ENCODE measurements around the gene CYB5D1.
A peak's percentile ranks its signal among the peaks of the same experiment; 100 is the strongest.
"Not testable (repeated sequence)": the region's sequence is repeated elsewhere in the genome, so short reads cannot be mapped to it uniquely, and the experiment has no call there.

The CYB5D1 gene, protein sequence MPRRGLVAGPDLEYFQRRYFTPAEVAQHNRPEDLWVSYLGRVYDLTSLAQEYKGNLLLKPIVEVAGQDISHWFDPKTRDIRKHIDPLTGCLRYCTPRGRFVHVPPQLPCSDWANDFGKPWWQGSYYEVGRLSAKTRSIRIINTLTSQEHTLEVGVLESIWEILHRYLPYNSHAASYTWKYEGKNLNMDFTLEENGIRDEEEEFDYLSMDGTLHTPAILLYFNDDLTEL

DNA sequence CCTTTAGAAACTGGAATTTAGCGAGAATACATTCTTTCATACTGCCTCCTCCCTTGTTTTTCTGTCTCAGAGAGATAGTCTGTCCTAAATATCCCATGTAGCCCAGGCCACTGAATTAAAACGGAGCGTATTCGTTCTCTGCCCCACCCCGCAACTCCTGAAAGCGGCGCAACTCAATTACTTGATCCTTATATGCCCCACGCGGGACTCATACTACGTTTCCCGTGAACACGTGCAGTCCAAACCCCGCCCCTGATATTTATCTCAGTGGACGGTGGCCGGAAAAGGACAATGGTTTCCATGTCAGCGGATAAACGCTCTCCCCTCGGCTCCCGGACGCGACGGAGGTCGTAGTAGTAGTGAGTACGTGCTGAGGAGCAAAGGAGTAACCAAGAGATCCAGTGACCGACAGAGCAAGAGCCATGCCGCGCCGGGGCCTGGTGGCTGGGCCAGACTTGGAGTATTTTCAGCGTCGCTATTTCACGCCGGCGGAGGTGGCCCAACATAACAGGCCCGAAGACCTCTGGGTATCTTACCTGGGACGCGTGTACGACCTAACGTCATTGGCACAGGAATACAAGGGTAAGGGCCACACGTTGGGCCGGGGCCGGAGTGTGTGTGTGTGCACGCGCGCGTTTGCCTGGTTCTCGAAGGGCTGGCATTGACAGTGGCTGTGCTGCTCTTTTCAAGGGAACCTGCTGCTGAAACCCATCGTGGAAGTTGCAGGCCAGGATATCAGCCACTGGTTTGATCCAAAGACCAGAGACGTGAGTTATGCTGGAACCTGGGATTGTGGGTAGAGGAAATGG is at the start of gene CYB5D1:
CYB5D1 (plus strand) TSS at position 291 of the 809 bp plus-strand sequence; CDS start at position 423, 132 bp downstream.
- DNase-seq (ENCODE audit: low read depth in 2 of 2), result peak; percentile 69 to 79

DNA sequence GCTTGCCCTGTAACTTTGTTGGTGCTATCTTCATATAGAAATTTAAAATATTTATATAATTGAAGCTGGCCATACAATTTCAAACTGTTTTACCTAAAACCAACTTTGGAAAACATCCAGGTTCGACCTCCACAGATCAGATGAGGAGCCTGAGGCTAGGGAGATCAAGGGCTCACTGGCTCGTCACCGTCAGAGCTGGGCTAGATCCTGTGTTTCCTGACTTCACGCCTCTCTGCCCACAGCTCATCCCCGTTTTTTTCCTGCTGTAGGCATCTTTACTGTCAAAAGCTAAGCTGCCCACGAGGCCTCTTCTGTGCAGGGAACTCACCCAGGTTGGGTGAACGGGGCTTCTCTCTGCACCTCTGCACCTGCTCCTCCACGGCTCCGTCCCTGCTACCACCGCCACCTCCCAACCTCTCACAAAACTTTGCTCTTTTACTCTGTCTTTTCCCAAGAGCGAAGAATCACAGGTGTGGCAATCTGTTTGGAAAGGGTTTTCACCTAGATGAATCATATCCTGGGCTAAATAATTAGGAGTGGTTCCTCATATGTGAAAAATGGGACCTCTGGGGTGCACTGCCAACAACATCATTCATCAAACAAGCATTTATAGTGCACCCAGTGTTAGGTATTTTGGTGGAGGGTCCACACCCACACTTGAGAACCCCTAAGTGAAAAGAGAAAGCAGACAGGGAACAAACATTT is 48.6 kb upstream of the CYB5D1 start:
- DNase-seq (ENCODE audit: low read depth in 2 of 2), result no peak

DNA sequence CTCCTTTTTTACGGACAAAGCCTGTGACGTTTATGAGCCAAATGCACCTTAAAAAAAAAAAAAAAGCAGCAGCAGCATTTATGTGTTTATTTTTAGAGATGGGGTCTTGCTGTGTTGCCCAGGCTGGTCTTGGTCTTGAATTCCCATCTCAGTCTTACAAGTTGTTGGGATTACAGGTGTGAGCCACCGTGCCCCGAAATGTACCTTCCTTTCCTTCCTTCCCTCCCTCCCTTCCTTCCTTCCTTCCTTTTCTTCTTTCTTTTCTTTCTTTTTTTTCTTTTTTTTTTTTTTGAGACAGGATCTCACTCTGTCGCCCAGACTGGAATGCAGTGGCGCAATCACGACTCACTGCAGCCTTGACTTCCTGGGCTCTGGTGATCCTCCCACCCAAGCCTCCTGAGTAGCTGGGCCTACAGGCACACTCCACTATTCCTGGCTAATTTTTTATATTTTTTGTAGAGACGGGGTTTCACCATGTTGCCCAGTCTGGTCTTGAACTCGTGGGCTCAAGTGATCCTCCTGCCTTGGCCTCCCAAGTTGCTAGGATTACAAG is 47.9 kb upstream of the CYB5D1 start:
- DNase-seq (ENCODE audit: low read depth in 2 of 2), result not testable (repeated sequence)

DNA sequence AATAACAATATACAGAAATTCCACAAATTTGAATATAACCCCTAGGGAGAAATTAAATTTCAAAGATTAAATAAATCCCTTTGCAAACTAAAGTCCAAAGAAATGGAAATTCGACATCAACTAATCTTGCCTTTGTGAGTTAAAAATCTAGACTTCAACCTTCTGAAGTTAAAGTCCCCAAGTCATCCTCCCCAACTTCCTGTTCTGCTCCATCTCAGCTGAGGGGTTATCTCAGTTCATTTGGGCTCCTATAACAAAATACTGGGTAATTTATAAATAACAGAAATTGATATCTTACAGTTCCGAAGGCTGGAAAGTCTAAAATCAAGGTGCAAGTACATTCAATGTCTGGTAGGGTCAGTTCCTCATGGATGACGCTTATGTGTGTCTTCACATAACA is 46.6 kb upstream of the CYB5D1 start:
- DNase-seq (ENCODE audit: low read depth in 2 of 2), result no peak

DNA sequence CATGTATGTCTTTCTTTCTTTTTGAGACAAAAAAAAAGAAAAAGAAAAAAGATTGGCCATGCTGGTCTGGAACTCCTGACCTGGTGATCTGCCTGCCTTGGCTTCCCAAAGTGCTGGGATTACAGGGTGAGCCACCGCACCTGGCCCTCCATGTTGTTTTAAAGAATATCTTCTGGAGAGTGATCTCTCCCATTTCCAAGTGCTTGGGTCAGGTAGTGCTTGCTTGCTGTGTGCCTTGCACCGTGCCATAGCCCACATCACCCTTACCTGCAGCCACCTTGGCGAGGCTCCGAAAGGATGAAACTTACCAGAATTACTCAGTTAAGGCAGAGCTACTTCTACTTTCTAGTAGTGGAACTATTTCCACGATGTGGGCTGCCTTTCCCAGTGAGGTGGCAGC is 42.8 kb upstream of the CYB5D1 start:
- no peak for DNase-seq (ENCODE audit: low read depth in 2 of 2)

DNA sequence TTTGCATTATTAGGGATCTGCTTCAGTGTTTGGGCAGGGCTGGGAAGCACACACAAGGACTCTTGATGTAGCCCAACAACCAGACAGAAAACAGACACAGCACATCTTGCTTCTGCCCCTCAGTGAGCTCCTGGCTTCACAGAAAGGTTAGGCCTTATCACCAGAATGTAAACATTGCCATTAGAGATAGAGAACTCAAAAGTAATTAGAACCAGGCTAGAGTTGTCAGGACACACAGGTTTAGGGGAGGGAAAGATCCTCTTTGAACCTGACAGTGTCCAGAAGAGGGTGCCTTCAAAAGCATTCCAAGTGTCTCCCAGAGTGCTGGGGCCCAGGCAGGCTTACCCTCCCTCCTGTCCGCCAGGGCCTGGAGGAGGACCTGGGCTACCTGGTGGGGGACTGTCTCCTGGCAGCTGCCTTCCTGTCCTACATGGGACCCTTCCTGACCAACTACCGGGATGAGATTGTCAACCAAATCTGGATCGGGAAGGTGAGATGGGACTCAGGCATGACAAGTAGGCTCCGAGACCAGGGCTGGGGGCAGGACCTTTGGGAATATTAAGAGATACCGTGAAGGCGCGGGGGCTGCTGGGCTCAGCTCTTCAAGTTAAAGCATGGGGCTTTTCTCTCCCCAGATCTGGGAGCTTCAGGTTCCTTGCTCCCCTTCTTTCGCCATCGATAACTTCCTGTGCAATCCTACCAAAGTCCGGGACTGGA is 40.7 kb upstream of the CYB5D1 start:
- DNase-seq (ENCODE audit: low read depth in 2 of 2), result no peak

DNA sequence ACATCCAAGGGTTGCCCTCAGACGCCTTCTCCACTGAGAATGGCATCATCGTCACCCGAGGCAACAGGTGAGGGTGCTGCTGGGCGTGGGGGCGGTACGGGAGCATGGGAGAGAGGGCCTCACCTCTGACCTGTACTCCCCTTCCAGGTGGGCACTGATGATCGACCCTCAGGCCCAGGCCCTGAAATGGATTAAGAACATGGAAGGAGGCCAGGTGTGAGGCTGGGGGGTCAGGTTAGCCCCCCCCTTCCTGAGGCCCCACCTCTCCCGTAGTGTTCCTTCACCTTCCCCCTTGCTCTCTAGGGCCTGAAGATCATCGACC is 40.2 kb upstream of the CYB5D1 start:
- DNase-seq (ENCODE audit: low read depth in 2 of 2), result no peak

DNA sequence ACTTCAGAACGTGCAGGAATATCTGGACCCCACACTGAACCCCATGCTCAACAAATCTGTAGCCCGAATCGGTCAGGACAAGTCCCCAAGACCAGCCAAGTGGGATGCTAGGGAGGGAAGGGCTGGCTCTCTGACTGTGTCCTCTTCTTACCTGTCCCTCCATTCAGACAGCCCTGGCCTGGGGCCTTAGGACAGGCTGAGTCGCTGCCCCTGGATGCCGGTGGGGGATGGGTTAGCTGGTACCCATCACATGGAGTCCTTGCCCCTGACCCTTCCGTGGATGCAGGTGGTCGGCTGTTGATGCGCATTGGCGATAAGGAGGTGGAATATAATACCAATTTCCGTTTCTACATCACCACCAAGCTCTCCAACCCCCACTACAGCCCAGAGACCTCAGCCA is 39.8 kb upstream of the CYB5D1 start:
- no peak for DNase-seq (ENCODE audit: low read depth in 2 of 2)

DNA sequence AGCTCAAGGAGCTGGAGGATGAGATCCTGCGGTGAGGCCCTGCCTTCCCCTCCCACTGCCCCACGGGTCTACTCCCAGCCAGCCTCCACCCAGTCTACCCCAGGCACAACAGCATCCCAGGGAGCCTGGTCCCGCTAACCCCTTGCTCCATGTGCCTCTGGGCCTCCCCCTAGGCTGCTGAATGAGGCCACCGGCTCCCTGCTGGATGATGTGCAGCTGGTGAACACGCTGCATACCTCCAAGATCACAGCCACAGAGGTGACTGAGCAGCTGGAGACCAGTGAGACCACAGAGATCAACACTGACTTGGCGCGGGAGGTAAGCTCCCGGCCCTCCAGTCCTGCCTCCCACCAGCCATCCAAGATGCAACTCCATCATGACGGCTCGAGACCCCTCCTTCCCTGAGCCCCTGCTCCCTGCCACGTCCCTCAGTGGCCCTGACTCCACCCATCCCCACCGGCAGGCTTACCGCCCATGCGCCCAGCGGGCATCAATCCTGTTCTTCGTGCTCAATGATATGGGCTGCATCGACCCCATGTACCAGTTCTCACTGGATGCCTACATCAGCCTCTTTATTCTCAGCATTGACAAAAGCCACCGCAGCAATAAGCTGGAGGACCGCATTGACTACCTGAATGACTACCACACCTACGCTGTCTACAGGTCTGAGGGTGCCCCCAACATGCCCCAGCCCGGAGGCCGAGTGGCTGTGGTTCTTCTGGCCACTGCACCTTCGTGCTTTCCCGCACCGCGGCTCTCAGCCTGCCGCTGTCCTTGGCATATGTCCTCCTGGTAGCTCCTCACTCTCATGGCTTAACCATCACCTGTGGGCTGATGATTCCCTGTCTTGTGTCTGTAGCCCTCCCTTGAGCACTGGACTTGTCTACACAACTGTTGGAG is 38.8 kb upstream of the CYB5D1 start:
- no peak for DNase-seq (ENCODE audit: low read depth in 2 of 2)

DNA sequence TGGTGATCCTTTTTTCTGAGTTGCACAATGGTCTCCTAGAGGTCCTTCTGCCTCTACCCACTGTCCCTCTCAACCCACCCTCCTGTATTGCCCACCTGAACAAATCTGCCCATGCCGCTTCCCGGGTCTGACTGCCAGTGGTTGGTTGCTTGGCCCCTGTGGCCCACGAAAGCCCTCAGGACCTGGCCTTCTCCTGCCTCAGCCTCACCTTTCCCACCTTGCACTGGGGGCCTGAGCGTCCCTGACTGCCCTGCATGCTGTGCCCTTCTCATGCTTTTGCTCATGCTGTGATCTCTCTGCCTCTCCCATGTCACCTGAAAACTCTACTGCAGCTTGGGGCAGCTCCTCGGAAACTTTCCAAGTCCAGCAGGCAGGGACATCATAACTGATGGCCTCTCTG is 37.6 kb upstream of the CYB5D1 start:
- no peak for DNase-seq (ENCODE audit: low read depth in 2 of 2)

DNA sequence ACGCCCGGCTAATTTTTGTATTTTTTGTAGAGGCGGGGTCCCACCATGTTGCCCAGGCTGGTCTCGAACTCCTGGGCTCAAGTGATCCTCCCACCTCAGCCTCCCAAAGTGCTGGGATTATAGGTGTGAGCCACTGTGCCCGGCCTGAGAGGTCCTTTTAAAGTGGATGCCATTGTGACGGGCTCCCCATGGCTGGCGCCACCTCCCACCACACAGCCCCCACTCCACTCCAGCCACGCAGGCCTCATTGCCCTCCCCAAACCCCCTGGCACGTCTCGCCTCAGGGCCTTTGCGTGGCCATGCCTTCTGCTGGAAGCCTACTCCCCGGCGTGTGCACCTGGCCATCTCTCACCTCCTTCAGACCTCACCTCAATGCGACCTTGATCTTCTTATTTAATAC is 35.7 kb upstream of the CYB5D1 start:
- no peak for DNase-seq (ENCODE audit: low read depth in 2 of 2)

DNA sequence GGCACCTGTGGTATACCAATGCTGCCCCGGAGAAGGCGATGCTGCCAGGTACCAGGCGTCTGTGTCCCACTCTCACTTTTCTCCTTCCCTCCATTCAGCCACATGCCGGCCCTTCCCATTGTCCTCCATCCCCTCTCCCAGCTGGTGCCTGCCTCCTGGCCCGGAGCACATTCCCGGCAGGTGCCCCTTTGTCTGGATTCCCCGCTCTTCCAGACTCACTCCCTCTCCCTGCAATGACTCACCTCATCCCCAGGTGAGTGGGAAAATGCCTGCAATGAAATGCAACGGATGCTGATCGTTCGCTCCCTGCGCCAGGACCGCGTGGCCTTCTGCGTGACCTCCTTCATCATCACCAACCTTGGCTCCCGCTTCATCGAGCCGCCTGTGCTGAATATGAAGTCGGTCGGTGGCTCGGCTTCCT is 34.2 kb upstream of the CYB5D1 start:
- DNase-seq (ENCODE audit: low read depth in 2 of 2), result no peak

DNA sequence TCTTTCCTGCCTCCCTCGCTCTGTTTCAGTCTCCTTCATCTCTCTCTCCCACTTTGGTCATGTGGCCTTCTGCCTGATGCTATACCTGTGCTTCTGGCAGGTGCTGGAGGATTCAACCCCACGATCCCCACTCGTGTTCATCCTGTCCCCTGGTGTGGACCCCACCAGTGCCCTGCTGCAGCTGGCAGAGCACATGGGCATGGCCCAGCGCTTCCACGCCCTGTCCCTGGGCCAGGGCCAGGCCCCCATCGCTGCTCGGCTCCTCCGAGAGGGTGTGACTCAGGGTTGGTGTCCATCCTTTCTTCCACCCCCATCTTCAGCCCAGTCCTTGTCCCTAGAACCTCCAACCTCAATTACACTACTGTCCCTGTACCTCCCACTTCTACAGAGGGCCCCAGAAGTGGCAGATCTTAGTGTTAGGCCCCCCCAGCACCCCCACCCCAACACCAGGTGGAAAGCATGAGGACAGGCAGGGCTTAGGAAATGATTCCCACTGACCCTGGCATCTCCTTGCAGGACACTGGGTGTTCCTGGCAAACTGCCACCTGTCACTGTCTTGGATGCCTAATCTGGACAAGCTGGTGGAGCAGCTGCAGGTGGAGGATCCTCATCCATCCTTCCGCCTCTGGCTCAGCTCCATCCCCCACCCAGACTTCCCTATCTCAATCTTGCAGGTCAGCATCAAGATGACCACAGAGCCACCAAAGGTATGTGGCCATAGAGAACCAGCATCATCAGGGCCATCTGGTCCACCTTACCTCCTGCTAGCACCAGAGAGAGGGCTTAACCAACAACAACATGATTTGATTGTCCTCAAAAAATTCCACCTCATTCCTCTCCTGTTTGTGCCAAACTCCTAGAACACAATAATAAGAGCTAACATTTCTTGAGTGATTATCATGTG is 33.5 kb upstream of the CYB5D1 start:
- no peak for DNase-seq (ENCODE audit: low read depth in 2 of 2)

DNA sequence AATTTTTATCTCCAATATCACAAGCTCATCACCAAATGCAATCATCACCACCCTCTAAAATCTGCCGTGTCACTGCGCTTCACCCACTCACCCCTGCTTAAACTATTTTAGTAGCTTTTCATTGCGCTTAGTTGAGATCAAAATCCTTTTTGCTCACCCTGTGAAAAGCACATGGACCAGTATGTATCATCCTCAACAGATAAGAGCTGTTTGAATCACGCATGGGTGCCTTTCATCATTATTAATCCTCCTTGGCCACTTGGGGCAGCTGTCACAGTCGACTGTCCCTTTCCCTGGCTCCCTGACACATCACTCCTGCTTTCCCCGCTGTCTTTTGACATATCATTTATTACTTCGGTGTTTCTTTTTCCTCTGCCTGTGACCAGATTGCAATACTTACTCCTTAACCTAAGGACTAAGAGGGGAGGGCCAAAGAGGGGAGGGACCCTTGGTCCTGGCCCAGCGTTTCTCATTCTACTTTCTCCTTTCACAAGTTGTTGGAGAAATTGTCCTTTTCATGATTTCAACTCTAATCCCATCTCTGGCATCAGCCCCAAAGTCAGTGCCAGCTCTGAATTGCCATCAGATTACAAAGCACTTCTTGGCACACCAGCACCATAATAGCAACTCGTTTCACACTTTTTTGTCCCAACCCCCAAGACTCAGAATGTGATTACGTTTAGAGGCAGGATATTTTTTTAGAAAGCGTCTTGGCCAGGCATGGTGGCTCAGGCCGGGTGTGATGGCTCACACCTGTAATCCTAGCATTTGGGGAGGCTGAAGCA is 32.4 kb upstream of the CYB5D1 start:
- no peak for DNase-seq (ENCODE audit: low read depth in 2 of 2)

DNA sequence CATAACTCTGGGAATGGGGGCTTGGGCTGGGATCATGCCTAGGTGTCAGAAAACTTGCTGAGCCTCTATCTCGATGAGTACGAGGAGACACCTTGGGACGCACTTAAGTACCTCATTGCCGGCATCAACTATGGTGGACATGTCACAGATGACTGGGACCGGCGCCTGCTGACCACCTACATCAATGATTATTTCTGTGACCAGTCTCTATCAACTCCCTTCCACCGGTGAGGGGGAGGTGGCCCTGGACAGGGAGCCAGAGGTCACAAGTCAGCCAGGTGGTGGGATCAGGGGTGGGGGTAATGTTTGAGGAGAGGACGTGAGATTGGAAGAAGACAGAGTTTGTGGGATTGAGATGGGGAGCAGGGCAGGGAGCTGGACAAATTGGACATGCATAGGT is 27.2 kb upstream of the CYB5D1 start:
- no peak for DNase-seq (ENCODE audit: low read depth in 2 of 2)

DNA sequence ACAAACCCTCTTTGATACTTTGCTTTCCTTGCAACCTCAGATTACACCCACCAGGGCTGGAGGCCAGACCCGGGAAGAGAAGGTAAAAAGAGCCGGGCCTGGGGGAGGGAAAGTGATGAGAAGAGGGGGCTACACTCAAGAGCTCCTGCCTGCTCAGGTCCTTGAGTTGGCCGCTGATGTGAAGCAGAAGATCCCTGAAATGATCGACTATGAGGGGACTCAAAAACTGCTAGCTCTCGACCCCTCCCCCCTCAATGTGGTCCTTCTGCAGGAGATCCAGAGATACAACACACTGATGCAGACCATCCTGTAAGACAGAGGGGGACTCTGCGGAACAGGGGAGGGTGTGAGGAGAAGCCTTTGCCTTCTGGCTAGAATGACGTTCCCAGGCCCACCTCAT is 26.6 kb upstream of the CYB5D1 start:
- DNase-seq (ENCODE audit: low read depth in 2 of 2), result no peak

DNA sequence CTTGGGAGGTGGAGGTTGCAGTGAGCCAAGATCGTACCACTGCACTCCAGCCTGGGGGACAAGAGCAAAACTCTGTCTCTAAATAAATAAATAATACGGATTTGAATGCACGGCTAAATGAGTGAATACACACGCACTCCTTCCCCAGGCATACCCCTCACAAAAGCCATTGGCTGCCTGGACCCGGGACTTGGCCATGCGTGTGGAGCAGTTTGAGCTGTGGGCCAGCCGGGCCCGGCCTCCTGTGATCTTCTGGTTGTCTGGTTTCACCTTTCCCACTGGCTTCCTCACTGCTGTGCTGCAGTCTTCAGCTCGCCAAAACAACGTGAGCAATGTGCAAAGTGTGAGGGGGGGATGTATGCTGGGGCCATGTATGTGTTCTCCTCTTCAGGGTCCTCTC is 25.4 kb upstream of the CYB5D1 start:
- no peak for DNase-seq (ENCODE audit: low read depth in 2 of 2)

DNA sequence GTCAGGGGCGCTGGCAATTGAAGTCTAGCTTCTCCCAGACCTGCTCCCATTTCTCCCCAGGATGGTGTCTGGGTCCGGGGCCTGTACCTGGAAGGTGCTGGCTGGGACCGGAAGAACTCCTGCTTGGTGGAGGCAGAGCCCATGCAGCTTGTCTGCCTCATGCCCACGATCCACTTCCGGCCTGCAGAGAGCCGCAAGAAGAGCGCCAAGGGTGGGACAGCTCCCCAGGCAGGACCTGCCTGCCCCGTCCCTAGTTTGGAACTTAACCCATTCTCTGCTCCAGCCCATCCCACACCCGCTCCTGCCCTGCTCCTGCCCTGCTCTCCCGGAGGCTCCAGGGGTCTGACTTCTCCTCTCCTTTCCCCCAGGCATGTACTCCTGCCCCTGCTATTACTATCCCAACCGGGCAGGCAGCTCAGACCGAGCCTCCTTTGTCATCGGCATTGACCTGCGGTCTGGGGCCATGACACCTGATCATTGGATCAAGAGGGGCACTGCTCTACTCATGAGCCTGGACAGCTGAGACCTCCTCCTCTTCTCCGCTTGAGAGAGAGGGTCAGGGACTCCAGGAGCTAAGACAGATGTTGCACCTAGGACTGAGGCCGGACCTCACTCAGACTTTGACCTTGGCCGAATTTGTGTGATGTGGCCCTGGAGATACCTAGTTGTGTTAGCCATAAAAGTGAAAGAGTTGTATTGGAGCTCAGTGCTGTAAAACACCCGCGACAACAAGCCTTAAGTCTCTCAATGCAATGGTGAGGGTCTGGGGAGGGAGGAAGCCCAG is 24.6 kb upstream of the CYB5D1 start:
- no peak for DNase-seq (ENCODE audit: low read depth in 2 of 2)

Measured in stimulated activated CD4-positive, alpha-beta T cell treated with anti-CD3 and anti-CD28 coated beads, Interleukin-1b, Interleukin-23, amount 100 ng/mL, for 1 hour (primary cell).